Right renal pelvis (tissue), 4 donors: ENCODE measurements around the gene RAMAC. TPM values are rescaled to one million over a fixed set of nuclear protein-coding genes. Genes with fewer than 3 reads are reported as not detected.
"Not testable (repeated sequence)": the region's sequence is repeated elsewhere in the genome, so short reads cannot be mapped to it uniquely, and the experiment has no call there.

Experiments
- DNase-seq, 4 donors: peaks; one replicate each; pipeline ENCODE4 v3.0.0-alpha.2; 2013; ENCODE audit warnings: low read depth in 4 of 4, low spot score in 3 of 4, missing footprints in 1 of 4
- polyA plus RNA-seq, 4 donors: library from polyadenylated mRNA; unstranded; fragments of 120-200 nt; gene quantifications; one replicate each; pipeline ENCODE4 v1.2.1, GENCODE V29; 2013; ENCODE audit not compliant: insufficient read length in 4 of 4

RAMAC gene
- polyA plus RNA-seq, 4 donors: 42.7 to 49.9 (median 46.6) TPM

DNA sequence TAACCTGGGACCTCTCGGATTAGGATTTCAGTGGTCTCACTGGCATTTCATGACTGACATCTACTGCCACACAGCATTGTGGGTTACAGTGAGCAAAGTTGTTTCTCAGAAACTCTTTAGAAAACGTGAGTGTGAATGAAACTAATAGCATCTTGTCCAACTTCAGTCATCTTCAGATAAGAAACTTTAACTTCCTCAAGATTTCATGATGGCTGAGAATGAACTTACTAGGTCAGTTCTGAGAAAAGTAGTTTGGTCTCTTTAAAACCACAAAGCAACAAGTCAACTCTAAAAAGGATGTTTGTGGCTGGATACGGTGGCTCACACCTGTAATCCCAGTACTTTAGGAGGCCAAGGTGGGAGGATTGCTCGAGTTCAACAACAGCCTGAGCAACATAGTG lies 19.3 kb upstream of the RAMAC start:
- no peak for DNase-seq

DNA sequence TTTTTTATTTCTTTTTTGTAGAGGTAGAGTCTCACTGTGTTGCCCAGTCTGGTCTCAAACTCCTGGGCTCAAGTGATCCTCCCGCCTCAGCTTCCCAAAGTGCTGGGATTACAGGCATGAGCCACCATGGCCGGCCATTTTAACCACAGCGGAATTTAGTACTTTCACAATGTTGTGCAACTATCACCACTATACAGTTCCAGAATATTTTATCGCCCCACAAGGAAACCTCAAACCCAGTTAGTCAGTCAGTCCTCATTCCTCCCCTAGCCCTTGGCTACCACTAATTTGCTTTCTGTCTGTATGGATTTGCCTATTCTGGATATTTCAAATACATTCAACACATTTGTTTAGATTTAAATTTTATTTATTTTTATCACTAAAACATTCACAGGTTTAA lies 17.9 kb upstream of the RAMAC start:
- DNase-seq: no peak

DNA sequence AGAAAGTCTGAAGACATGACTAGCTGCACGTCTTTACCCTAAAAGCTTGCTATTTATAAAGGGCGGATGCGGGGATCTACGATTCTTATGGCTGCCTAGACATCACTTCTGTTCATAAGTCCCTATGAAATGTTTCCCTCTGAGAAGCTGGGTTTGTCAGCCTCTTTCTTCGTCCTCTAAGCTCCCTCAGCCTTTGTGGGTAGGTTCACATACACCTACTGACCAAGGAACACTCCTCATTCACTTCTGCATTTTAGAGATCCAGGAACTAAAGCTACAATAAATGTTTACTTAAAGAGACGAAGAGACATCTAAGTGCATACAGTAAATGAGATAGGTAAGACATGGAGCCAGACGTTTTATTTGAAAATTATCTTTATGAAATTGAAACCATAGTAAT lies 16.7 kb upstream of the RAMAC start:
- no peak for DNase-seq

DNA sequence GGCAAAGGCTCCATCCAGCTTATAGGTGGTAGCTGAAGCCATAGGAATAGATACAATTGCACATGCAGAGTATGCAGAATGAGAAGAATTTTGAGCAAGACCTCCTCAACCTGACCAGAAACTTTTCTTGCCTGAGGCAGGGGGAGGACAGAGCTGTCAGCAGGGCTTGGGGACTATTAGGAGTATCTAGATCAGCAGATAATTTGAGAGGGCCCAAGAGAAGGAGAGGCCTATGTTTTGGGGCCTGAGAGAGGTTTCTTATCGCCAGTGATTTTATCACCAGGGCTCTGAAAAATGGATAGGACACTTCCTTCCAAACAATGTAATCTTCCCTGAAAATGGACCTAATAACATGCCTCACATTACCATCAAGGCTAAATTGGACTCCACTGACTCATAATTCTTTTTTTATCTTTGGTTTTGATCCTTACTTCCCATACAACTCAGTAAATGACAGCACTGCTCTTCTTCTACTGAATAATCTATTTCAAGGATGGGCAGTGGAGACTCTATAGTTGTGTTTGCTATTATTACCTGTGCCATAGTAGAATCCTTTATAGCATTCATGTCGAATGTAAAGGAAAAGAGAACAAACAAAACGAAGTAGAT lies 15.8 kb upstream of the RAMAC start:
- DNase-seq: no peak

DNA sequence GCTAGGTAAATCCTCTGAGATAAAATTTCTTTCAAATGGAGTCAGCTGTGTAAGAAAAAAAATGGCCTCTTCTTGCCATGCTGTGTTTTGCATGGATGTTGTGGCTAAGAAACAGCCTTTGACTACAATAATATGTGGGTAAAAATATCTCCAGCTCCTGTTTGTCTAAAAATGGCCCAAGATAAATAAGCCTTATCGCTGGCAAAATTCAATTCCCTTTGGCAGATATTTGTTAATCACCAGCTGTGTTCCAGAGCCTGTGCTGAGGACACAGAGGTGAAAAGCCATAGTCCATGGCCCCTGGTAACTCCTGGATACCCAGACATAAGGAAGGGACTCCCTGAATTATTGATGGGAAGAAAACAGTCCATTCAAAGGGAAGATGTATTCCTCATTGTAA lies 15.3 kb upstream of the RAMAC start:
- DNase-seq: no peak

DNA sequence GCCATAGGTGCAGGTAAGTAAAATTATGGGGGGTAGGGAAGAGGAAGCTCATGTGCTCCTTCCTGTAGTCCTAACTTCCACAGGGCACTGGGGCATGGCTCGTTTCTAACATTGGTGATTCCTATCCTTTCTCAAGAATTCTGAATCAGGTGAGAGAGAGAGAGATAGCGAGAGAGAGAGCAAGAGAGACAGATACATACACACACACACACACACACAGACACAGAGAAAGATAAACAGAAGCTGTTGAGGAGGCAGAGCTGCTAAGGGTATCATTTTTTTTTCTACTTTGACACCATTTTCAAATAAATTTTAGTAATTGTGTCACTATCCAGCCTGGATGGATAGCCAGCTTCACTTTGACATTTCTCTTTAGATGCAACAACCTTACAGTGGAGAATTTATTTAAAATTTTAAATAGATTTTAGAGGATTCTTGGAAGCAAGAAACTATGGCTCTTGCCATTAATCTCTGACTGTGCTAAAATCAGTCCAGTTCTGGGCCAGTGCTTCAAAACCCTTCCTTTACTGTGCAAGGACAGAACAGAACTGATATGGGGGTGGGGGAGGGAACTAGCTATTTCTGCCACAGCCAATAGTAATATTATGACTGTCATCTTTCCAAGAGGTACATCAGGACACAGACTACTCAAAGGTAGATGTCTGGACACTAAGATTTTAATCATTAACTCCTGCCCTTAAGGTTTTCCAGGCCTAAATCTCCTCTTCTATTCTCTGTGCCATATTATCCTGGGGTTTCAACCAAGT lies 14.6 kb upstream of the RAMAC start:
- no peak for DNase-seq

DNA sequence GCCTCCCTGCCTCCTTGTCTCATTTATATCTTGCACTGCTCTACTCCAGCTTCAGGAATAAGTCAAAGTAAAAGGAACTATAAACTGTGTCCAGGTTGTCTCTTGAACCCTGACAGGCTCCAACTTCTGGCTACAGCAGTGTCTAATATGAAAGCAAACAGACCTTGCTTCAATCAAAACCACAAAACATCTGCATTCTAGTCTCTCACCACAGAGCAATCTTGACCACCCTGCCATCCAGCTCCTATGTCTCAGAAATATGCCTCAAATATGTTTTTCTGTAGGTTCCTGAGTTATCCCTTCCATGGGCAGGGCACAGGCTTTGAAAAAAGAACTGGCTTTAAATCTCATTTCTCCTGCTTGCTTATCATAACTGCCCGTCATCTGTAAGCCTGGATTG lies 13.0 kb upstream of the RAMAC start:
- no peak for DNase-seq

DNA sequence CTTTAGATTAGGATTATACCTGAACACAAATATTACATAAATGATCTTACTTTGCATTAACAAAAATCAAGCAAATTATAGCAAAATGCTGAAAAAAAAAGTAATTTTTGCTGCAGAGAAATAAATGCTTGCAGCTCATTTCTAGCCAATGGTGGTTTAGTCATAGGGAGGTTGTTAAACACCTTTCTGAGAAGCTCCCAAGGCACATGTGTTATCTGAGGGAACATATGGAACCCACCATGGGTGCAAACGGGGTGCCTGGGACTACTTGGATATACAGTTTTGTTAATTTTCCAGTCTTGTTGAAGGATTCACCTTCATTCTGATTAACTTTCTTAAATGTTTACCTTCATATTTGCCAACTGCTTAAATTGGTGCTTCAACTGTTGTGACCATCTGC lies 8.9 kb upstream of the RAMAC start:
- no peak for DNase-seq

DNA sequence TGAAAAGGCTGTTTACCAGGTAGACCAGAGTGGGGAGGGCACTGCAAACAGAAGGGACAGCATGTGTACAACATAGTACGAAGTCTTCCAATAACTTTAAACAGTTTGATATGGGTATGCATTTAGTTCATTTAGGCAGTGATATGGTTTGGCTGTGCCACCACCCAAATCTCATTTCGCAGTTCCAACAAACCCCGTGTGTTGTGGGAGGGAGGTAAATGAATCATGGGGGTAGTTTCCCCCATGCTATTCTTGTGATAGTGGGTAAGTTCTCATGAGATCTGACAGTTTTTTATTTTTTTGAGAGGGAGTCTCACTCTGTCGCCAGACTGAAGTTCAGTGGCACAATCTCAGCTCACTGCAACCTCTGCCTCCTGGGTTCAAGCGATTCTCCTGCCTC lies 7.6 kb upstream of the RAMAC start:
- DNase-seq: no peak

DNA sequence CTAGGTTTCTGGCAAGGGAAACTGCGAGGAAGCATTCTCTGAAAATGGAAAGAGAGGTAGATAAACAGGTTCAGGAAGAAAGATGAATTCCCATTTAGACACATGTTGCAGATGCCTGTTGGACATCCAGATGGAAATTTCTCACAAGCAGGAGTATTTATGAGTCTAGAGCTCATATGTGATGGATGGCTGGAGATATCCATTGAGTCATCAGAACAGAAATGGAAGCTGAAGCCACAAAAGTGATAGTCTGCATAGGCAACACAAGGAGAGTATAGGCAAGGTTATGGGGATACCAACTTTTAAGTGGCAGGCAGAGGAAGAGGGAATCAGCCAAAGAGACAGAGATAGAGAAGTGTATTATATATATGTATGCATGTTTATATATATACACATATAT lies 6.3 kb upstream of the RAMAC start:
- no peak for DNase-seq

DNA sequence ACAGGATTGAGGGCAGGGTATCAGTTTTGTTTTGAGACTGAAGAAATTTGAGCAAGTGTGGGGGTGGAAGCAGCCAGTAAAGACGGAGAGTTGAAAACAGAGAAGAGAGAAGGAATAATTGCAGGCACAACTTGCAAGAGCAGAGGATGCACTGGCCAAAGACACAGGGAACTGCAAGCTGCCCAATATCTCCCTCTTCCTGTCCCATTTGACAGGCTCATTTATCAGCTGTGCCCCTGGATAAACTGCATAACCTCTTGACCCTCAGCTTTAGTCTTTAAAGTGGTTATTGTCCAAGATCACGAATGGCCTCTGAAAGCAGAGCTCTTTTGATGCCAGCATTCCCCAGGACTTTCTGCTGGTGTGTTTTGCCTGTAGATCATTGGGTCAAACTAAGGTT lies 5.0 kb upstream of the RAMAC start:
- no peak for DNase-seq

DNA sequence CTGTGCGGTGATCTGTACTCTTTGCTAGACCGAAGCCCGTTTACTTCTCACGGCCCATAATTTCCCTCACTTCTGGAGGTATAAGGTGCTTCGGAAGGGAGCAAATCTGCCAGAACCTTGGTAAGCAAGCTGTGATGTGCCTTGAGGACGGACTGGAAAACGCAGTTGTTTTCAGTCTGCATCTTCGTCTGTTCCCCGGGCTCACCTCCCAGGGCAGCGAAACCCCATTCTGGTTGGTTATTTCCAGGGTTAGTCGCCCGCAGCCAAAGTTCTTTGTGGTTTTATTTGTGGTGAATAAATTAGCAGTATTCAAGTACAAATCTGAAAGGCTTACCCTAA lies 401 bp downstream of the RAMAC start:
- DNase-seq: no peak

DNA sequence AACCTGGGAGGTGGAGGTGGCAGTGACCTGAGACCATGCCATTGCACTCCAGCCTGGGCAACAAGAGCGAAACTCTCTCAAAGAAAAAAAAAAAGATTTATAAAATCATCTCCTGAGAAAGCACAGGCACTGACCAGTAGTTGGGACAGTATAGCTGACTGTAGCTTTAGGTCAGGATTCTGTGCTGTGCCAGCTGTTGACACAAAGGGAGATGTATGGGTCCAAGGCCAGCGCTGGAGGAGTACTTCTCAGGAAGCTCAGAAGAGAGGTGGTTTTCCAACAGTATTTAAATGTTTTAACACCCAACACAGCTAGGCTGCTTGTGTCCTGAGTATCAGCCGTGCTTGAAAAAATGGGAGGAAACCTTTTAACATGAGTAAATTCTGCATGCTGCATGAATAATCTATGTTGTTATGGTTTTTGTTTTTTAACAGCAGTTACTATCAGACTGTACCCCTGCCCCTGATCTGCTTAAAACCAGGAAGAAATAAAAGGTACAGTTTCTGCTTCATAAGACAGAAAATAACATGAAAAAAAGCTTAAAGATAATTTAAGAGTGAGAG lies 6.5 kb downstream of the RAMAC start:
- no peak for DNase-seq

DNA sequence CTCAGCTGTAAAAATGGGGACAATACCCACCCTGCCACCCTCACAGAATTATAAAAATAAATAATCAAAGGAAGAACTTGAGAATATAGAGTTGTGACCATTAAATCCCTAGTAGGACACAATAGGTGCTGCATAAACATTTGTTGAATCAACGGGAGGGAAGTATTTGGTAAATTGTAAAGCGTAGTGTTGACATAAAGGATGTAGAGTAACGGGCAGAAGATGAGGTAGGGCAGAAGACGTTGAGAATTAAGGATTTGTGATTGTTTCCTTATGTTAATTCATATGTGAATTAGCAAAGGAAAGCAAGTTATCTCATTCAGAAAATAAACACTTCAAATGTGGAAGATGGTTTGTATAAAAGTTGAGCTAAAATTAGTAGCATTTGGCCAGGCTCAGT lies 7.1 kb downstream of the RAMAC start:
- DNase-seq: no peak

DNA sequence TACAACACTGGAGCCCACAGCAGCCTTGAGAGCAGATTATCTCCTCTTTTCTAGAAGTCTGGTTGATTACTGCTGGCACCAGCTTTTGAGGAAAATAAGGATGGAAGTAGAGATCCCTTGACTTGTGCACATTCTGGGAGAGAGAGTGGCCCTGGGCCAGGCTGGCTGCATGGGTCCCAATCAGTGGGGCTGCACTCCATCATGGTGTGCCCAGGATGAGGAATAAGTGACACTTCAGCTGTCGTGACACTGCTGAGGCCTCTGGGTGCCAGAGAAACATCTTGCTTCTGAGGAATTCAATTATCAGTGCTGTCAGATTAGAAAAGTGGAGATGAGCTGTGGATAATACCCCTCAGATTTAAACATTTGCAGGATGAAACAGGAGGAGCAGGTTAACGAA lies 9.1 kb downstream of the RAMAC start:
- no peak for DNase-seq

DNA sequence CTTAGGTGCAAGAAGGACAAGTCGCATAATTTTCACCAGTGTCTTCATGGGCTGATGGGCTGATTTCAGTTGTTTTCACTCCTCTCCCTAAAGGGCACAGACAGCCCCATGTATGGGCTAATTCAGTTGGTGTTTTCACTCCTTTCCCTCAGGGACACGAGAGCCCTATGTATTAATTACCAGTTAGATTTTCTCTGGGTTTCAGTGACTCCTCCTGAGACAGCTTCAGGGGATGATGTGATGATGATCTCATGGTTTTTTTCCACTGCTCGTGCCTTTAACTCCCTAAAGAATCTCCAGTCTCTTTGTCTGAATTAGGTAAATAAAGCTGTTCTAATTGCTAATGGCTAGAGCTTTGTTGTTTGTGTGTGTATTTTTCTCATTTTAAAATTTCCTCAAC lies 9.9 kb downstream of the RAMAC start:
- no peak for DNase-seq

DNA sequence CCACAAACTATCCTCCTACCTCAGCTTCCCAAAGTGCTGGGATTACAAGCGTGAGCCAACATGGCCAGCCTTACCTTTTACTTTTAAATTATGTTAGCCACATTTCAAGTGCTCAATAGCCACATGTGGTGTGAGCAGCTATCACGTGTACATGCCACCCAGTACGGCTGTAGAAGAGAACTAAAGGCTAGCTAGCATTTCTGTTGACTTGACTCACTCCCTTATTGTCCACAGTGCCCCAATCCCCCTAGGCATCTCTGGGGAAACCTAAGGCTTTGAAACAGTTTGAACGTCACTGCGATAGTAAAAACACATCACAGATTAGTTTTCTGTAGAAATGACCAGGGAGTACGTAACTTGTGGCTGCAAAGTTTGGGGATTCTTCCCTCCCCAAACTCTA lies 13.4 kb downstream of the RAMAC start:
- DNase-seq: no peak

DNA sequence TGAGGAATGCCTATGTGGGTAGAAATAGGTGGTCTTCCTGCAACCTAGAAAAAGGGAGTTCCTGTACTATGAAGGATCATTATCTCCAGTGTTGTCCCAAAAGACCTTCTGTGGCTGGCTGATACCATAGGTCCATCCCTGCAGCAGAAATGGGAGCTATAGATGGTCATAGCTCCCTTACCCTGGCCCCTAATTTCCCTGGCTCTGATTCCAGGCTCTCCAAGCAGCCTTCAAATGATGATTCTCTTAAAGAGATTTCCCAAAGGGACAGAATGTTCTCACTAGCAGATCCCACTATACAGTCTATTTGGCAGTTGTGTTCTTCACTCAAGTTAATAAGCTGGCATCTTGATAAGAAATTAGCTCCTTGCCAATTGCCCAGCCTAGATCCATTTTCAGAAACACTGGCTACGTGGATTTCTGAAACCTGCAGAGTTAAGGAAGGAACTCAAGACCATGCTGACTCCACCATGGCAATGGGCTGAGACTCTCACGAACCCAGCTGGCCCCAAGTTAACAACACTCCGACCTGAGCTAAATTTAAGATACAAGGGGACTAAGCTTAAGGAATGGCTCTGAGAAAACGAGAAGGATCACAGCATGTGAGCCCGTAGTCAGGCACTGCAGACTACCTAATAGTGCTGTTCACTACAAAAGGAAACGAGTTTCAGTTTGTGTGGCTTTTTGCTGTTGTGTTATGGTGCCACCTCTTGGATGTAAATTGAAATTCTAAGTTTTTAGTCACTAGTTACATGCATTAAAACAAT lies 14.1 kb downstream of the RAMAC start:
- DNase-seq: no peak

DNA sequence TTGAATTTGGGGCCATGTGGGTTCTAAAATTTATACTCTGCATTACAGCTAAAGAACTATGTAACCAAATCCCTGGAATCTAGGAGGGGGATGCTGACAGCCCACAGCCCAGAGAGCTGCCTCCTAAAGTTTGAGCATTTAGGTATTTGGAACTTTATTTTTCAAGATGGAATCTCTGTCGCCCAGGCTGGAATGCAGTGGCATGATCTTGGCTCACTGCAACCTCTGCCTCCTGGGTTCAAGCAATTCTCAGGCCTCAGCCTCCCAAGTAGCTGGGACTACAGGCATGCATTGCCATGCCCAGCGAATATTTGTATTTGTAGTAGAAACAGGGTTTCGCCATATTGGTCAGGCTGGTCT lies 14.6 kb downstream of the RAMAC start:
- not testable (repeated sequence) for DNase-seq

DNA sequence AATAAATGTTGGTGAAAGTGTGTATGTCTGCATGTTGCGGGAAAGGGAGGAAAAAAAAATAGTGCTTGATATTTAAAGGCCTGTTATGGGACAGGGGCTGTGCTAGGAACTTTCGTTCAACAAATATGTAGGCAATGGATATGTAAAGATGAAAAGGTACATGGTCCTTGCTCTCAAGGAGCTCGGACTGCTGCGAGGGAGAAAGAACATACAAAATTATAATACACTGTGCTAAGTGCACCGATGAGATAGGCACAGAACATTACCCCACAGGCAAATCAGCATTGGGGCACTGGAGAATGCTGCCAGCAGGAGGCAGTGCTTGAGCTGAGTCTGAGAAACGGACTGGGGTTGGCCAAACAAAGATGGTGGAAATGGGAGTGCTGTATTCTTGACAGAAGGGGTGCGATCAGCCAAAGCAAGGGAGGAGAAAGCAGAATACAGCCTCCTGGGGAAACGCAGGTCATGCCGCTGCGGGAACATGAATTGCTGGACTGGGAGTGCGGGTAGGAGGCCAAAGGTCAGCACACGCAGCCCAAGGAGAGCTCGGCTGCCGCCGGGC lies 24.8 kb downstream of the RAMAC start:
- DNase-seq: peak in 3 of 4 donors; percentile 48 to 55 (median 54)

DNA sequence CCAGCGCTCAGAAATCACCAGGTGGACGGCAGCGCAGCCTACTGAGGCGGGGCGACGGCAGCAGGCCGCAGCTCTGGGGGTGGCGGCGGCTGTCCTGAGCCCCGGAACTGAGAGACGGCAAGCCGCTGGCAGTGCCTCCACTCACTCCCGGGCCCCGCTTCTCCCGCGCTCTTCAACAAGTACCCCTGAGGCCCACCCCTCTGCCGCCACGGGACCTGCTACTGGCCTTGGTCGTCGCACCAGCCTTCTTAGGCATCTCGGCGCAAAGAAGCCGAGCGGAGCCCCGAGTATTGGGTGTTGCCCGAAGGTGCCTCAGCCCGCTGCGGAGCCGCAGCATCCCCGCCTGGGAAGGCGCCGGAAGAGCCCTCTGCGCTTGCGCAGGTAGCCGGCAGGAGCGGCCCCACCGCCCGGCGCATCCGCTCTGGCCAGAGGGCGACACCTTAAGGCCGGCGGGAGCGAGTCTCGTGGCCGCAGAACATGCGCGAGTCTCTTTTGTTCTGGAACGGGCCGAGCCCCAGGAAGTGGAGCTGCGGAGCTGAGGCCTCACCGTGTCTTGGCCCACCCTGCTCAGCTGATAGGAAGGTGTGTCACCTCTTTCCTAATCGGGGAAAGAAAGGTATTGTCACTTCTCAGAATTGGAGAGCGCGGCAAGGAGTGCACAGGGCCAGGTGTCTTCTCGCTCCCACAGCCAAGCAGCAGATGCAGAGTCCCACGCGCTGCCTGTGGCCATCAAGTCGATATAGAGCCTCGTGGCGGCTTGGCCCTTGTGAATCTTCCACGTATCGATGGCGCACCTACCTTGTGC lies 25.5 kb downstream of the RAMAC start, which contains the start of gene C15orf40:
TSS of gene C15orf40 (minus strand) at position 369 of the 805 bp plus-strand sequence. CDS start at position 337, 32 bp downstream.
- peak; percentile 82 to 85 (median 84) for DNase-seq
